GOT3 (cell line): ENCODE measurements around the gene ERC2.

Experiments
- DNase-seq: peaks from one replicate; lab custom pipeline; 2025; ENCODE audit warnings: mixed read lengths; lab: John Stamatoyannopoulos, UW

Gene ERC2

DNA sequence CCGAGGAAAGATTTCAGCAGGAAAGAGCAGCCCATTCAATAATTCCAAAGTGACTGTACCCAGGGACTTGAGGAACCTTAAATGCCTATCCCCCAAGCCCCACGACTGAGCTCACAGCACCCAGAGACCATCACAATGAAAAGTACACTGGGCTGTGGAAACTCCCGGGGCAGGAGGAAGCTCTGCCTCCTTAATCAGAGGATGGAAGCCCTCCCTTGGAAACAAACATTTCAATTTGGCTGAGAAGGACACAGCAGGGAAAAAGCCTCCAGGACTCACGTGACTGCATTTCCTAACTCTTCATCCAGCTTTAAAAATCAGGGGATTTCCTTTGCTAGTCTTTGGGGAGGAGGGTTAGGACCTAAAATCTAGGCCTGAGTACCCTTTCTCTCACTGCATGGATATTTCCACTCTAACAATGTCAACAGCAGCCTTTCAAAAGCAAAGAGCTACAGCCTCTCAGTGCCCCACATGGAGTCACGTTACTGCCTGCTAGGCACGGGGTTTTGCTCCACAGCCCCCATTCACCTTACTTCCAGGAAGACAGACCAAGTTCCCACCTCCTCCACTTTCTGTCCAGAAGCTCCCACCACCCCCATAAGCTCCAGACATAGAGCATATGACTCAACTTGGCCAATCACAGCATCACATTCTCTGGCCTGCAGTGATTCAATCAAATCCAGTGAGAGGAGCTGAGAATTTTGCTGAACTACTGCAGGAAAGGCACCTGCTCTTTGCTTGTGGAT, 912.2 kb downstream of the ERC2 start:
- no peak for DNase-seq

DNA sequence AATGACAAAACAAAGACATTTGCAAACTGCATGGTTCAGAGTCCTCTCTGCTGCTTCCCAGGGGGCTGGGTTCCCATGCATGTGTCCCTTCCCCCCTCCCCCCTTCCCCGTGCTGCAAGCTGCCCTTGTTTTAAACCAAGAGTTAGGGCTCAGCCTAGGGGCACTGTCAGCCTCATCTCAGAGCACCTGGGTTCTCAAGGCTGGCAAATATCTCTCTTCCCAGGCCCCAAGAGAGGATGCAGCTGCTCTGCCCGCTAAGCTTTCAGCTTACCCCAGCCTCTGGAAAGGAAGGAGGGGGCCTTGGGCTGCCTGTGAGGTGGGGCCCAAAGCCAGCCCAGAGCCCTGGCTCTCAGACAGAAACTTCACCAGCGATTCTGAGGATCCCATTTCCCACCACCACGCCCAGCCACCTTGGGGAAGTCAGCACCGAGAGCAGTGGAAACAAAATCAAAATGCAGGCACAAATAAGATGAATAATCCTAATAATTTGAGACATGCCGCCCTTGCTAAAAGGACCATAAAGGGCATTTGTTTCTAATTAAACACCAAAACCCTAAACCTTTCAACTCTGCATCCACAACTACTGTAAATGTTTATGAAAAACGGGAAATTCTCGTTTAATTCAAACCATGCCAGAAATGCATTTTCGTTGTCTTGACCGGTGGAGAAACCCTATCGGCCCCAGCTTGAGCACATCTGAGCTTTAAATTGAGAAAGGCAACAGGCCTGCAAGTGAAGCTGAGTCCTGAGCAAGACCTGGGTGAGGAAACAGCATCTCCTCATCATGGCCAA, 913.4 kb downstream of the ERC2 start:
- DNase-seq, result no peak

DNA sequence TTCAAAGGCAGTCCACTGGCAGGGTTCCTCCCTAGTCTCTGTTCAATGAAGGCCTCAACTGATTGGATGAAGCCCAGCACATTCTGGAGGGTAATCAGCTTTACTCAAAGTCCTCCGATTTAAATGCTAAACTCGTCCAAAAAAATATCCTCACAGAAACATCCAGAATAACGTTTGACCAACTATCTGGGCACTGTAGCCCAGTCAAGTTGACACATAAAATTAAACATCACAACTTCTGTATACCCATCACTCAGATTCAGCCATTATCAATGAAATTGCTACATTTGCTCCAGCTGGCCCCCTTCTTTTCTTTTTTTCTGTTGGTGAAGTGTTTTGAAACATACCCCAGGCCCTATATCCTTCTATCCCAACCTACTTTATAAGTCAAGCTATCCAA, 916.6 kb downstream of the ERC2 start:
- DNase-seq, result no peak

DNA sequence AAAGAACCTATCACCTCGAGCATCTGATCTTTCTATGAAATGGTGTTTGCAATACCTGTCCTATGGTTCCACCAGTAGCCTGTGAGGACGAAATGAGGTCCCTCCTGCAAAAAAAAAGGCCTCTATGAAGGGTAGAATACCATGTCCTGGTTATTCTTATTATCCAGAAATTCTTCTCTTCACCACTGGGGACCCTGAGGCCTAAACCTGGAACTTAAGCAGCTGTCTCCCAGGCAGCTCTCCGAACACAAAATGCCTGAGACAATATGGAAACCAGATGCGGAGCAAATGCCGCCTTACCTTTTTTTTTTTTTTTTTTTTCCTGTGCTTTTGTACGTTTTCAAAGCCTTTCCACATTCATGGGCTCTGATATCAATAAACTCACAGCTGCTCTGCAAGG, 919.1 kb downstream of the ERC2 start:
- DNase-seq, result no peak

DNA sequence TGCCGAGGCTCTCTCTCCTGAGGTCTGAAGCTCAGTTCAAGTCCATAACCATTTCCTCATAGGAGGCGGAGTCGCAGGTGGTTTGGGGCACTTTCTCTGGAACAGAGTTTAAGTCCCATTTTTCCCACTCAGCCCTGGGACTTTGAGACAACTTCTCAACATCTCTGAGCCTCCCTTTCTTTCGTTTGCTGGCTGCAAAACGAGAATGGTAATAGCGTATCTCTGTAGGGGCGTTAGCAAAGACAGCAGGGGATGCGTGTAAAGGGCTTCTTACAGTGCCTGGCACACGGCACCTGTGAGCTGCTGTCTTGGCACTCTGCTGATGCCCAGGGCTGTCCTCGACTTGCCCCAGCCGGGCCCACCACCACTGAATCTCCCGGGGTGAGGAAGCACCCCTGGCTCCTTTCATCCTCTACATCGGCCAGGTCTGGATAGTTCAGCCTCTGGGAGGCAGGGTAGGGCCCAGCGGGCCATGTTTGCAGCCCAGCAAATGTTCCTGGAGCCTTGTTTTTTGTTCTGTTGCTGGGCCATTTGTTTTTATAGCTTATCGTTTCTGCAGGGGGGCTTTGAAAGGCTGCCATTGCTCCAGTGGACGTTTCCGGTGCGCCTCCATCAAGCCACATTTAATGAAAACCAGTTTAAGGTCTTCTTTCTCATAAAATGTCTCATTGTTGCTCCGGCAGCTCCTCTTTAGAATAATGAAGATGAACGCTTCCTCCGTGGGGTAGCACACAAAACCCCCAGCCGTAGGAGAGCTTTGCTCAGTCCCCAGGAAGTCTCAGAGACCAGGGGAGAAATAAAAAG, 921.2 kb downstream of the ERC2 start:
- no peak for DNase-seq

DNA sequence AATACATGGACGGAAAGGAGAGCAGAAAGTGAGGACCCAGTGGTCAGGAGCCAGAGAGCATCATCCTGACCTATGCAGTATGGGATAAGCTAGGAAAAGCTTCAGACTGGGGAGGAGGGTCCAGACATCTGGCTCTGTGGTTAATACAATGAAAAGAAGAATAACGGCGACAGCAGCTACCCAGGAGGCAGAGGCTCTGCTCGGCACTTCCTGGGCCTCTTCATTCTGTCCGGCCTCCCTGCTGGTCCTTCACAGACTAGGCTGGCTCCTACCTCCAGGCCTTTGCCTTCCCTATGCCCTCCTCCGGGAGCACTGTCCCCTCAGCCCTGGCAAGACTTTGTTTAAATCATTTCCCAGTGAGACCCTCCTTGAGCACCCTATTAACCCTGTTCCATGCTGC, 922.3 kb downstream of the ERC2 start:
- no peak for DNase-seq

DNA sequence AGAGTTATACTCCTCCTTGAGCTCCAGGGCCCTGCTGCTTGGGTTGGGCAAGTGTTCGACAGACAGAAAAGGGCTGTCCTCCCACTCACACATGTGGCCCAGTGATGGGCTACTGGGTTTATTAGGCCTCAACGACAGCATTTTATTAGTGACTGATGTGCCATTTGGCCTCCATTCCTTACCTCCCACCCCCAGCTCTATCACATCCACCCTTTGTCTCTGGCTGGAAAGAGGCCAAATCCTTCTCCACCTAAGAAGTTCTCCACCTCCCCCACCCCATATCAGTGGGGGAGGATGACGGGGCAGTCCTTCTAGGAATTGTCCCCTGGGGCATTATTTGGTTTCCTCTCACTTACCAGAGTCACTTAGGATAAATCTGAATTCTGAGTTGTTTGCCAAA, 924.0 kb downstream of the ERC2 start:
- no peak for DNase-seq

DNA sequence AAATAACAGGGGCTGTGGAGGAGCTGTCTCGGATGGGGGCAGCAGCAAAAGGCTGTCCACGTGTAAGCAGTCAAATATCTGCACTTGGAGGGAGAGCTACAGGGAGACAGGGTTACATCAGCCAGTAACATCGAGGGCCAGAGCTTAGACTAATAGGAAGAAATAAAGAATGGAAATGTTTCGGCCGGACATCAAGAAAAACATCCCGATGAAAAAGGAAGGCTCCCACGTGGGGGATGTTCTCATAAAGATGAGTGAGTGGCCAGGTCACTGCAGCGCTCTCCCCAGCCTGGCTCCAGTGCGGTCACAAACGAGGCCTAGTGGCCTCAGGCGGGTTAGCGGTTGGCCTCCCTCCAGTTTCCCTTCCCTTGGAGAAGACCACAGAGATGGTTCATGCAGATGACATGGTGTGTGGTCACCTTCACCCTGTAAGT, 925.1 kb downstream of the ERC2 start:
- DNase-seq, result no peak

DNA sequence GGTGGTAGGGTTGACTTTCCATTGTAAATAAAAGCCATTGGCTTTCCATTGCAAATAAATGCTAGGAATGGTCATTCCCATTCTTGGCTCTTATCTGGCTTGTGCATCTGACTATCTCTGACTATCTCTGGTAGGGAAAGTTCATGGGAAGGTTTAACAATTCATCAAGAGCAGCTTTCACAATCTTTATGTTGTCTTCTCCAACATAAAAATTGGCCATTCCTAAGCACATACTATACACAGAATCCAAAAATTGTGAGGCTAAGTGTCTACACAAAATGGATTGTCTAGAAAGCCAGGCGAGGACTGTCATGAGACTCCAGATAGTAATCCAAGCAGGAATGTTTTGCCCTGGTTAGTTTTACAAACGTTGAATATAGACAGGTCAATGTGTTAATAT, 926.8 kb downstream of the ERC2 start:
- no peak for DNase-seq

DNA sequence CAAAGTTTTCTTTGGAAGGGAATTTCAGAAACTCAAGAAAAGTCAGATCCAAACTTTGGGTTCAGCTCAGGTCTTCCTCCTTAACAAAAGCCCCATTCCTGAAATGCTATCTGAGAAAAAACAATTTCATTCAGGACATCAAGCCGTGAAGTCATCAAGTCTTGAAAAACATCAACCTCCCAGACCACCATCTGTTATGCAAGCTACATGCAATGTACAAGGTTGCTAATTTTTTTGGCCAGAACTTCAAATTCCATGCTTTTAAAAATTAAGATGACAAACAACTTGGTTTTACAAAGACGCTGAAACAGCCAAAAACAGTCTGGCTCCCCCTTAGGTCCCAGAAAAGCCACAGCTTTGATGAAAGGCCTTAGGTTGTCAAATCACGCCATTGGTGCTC, 927.3 kb downstream of the ERC2 start:
- DNase-seq, result no peak

DNA sequence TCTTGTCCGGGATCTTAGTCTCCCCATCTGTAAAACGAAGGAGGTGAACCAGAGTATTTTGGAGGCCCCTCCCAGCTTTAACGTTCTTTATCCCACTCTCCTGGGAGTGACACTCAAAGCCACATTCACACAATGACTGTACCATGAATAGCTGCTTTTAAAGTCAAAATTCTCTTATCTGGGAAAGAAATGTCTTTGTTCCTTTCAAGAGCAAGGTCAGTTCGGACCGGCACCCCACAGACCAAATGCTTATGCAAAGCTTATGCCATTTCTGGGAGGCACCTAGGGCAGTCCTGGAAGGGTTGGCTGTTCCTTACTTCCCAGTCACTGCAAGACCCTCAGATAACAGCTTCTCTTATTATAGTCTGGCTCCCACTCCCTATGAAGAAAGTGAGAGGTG, 927.7 kb downstream of the ERC2 start:
- DNase-seq, result no peak

DNA sequence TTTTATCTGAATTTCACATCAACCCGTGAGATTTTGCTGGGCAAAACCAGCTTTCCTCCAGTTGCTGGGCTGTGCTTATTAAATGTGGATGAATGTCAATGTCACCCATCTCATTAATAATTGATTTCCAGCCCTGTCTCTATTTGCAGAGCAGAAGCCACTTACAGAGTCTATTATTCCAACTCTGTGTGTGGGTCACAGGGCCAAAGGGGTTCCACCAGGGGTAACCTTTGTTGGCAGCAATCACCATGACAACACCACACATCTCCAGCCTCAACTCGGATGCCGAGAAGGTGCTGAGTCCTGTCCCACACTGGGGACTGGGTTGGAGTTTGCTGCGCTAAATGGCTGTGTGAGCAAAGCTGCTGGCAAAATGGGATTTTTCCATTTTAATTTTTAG, 930.1 kb downstream of the ERC2 start:
- no peak for DNase-seq

DNA sequence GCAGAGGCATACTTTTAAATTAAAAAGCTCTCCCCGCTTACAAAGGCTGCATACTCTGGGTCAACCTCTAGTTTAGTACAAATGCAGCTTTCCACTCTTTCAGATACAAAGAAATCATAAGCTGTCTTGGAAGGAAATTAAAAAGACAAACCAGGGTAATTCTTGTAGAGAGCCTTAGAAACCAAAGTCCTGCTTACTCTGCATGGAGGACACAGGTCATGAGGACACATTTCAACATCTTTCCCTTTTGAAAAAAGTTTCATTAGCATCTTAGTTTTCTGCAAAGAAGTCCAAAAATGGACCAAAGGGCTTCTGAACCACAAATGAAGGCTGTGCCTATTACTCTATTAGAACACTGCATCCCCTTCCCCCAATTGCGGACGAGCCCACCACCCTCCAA, 930.7 kb downstream of the ERC2 start:
- no peak for DNase-seq

DNA sequence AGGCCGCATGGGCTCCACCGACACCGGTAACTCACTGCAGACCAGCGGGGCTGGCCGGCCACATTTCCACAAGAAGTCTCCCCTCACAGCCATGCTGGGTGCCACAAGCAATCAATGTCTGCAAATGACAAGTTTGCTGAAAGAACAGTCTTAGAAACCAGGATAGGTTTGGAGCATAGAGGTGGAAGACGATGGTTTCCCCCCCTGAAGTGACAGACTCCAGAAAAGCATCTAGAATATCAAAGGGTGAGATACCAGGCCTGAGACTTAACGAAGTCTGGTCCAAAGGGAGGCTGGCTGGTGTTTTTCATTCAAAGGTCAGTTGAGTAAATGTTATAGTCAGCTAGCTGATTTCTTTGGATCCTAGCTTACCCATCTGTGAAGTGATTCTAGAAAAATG, 931.1 kb downstream of the ERC2 start:
- DNase-seq, result no peak

DNA sequence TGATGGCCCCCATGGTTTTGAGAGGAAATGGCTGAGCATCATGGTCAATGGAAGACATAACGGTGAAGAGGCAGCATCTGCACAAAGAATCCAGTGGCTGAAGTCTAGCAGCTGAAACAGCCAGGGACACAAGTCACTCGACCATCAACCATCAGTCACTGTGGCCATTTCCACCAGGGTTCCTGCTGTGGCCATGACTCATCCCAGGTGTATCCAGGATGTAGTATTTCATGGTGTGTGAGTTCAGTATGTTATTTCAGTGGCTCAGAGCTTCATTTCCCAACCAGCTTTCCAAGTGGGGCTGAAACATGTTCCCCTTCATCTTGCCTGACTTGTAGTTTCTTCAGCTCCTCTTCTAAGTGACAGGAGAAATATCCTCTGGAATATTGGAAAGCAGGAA, 933.4 kb downstream of the ERC2 start:
- no peak for DNase-seq

DNA sequence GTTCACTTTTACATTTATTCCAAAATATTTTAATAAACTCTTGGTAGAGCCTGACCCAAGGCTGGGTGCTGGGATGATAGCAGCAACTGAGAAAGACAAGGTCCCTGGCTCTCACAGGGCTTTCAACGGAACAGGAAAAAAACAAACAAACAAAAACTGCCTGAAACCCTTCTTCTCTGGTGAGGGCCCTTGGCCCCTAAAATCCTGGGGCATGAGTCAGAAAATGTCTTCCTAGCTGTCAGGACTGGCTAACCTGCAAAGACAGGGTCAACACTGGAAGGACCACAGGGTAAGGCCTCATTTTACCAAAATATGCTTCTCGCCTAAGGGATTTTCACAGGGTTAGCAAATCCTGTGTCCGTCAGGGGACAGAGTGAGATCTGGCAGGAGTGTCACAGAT, 935.5 kb downstream of the ERC2 start:
- no peak for DNase-seq

DNA sequence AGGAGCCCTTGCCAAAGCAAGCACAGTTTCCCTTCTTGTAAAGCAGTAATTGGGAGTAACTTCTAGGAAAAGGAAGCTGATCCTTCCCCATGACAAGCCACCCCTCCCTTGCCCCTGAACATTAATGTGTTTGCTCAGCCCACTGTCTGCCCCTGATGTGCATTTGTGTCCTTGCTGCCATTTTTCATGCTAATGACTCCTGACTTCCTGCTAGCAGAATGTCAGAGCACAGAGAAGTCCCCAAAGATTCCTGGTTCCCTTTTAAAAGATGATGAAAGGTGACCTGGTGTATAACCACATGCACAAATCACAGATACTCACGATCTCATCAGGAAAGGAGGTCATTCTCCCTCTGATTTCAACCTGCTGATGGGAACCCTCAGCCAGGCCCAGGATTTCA, 936.9 kb downstream of the ERC2 start:
- DNase-seq, result no peak

DNA sequence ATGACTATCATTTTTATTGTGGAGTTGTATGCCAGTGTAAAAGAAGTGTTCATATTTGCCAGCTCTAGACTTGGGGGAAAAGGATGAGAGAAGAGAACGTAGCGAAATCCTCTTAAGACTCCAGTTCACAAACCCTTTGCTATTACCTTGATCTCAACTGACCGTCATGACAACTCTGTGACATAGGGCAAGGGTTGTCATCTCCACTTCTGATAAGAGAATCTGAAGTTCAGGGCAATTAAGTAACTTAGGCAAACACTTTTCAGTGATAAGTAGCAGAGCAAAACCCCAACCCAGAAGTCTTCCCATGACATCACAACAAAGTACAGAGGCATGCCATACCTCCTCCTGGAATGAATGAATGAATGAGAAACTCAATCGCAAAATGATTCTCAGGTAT, 940.9 kb downstream of the ERC2 start:
- DNase-seq, result no peak

DNA sequence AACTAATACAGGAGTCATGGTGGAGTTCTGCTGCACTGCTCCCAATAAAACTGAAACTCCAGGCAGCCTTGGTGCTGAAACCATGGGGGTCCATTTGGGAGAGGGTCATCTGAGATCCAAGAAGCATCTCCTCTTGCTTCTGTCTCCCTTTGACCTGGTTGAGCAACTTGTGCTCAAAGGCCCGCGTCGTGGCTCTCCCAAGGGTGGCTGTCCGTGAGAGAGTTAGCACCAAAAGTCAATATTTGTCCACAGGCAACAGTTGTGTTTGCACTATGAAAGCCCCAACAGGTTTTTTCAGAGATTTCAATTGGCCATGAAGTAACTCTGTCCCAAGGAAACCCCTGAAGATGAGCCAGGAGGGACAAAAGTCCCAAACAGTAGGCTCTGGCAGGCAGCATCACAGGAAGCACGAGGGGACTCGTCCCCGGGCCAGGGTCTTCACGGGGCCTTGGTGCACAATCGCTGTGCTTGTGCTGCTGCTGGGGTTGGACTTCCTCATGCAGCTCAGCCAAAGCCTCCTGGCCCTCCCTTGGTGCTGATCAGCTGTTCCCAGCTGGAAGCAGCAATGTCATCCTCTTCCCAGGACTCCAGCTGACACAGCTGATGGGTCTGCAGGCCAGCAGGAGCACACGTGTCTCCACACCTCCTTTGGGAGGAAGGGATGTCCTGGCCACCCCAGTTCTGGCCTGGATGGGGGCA, 941.8 kb downstream of the ERC2 start:
- DNase-seq, result no peak

DNA sequence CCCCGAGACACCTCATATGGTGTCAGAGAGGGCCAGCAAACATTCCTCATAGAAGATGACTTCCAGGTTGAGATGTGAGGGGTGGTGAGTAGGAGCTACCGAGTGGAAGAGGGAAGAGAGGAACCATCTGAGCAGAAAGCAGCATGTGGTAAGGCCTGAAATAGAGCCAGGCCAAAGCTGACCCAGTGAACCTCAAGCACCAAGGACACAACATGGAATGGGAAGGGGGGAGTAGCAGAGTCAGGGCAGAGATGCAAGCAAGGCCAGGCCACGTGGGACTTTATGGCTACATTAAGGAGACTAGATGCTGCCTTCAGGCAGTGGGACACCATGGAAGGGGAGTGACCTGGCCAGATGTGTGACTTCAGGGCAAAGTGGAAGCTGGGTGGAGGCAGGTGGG, 942.8 kb downstream of the ERC2 start:
- DNase-seq, result no peak

DNA sequence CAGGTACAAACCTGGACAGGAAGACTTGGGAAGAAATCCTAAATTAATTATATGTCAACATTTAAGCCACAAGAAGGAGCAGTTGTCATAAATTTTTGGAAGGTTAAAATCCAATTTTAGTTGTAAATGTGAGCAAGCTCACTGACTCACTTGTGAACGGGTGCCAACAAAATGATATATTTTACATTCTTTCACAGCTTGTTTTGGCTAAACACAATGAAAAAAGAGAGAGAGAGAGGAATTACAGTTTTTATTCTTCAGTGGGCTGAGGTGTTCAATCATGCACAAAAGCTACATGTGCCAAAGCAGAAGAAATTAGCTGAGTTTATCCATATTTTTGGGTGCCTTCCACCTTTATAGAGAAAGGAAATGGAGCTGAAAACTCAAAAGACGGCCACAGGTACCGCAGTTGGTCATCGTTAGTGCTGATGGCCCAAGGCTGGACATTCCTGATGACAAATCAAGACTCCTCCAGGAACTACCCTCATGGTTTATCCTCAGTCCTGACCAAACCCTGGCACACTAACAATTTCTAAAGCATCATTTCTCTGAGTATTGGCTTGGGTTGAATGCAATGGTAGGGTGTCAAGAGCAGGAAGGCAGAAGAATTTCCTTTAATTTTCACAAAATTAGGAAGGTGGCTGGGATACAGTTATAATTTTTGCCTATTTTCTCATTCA, 943.6 kb downstream of the ERC2 start:
- no peak for DNase-seq

DNA sequence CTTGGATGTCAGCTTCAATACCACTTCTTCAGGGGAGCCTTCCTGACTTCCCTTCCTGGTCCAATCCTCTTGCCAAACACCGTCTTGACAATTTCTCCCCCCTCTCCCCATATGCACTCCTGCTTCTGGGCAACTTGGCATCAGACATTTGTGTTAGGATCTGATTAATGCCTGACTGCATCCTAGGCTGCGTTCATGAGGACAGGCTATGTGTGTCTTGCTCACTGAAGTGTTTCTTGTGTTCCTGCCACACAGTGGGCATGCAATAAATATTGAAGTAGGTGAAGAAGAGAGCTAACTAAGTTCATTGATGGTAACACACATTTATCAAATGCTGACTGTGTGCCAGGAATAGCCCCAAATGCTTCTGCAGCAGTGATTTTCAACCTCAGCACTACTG, 944.8 kb downstream of the ERC2 start:
- DNase-seq, result no peak
